GM12875 (cell line): ENCODE results near the gene BMAL2.

Experiments
- H3K4me3 ChIP-seq: one replicate; pipeline ENCODE4 v1.5.1; 2011; ENCODE audit warnings: low read depth, low read length, control low read depth
- TF ChIP-seq, protein P1 (sequence below): IDR thresholded peaks from 2 replicates; pipeline ENCODE4 v1.5.1; 2011; ENCODE audit warnings: low read depth, mild to moderate bottlenecking, control low read depth, inconsistent platforms, low read length, moderate library complexity, borderline replicate concordance; ENCODE audit not compliant: insufficient read depth

Gene BMAL2

DNA sequence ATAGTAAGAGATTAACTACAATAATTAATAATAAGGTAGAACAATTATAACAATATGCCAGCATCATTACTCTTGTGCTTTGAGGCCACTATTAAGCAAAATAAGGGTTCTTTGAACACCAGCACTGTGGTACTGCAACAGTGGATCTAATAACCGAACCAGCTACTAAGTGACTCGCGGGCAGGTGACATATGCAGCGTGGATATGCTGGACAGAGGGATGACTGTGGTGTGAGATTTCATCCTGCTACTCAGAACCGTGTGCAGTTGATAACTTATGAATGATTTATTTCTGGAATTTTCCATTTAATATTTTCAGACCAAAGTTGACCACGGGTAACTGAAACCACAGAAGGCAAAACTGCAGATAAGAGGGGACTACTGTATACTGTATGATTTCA lies 34.4 kb downstream of the BMAL2 start:
- no peak overlapping the region for H3K4me3 ChIP-seq
- TF ChIP-seq, protein P1, sequence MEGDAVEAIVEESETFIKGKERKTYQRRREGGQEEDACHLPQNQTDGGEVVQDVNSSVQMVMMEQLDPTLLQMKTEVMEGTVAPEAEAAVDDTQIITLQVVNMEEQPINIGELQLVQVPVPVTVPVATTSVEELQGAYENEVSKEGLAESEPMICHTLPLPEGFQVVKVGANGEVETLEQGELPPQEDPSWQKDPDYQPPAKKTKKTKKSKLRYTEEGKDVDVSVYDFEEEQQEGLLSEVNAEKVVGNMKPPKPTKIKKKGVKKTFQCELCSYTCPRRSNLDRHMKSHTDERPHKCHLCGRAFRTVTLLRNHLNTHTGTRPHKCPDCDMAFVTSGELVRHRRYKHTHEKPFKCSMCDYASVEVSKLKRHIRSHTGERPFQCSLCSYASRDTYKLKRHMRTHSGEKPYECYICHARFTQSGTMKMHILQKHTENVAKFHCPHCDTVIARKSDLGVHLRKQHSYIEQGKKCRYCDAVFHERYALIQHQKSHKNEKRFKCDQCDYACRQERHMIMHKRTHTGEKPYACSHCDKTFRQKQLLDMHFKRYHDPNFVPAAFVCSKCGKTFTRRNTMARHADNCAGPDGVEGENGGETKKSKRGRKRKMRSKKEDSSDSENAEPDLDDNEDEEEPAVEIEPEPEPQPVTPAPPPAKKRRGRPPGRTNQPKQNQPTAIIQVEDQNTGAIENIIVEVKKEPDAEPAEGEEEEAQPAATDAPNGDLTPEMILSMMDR = no peak

DNA sequence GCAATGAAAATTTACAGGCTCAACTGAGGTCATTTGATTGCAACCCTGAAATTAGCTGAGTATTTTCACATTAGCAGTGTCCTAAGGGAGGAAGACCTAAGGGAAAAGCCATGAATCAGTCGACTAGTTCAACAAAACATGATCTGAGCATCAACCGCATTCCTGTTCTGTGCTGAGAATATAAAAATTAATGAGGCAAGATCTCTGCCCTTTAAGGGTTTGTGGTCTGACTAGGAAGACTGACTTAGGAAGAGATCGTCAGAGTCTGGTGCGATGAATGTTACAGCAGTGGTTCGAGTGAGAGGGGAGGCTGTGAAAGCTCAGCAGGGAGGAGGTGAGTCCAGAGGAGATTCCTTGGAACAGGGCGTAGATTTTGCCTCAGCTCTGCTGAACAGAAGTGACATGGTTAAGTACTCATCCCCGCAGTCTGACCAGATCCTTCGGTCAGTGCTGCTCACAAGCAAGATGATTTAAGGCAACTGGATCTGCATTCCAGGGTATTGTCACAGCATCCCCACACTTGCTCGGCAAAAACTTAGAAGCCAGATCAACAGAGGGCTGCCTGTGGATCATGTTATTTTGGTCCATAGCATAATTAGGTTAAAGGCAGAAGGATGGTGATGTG lies 49.6 kb downstream of the BMAL2 start:
- no peak overlapping the region for H3K4me3 ChIP-seq
- TF ChIP-seq, protein P1 = no peak
